PFSK-1 (cell line): Measurements from ENCODE around the gene TIAM1.

Source experiments
- FOXP2 ChIP-seq: optimal IDR thresholded peaks from 2 replicates; pipeline ENCODE3; 2011; ENCODE audit warnings: borderline replicate concordance, control low read depth, inconsistent platforms; ENCODE audit not compliant: insufficient read depth; ENCODE audit errors: extremely low read length, extremely low read depth
- POLR2AphosphoS5 ChIP-seq: IDR thresholded peaks from 2 replicates; pipeline ENCODE4 v1.6.1; 2012; ENCODE audit warnings: low read depth, mild to moderate bottlenecking, control low read depth, low read length, moderate library complexity
- SIN3A ChIP-seq: IDR thresholded peaks from 2 replicates; pipeline ENCODE4 v1.6.1; 2012; ENCODE audit warnings: mild to moderate bottlenecking, low read length, moderate library complexity, borderline replicate concordance; ENCODE audit not compliant: insufficient read depth
- TAF1 ChIP-seq: IDR thresholded peaks from 2 replicates; pipeline ENCODE4 v1.6.1; 2012; ENCODE audit warnings: low read length, control low read depth, borderline replicate concordance; ENCODE audit not compliant: insufficient read depth
- TF ChIP-seq, protein P1 (sequence below), 2 experiments: IDR thresholded peaks; 2 replicates each; pipeline versions ENCODE4 v1.6.1 to v1.8.0; 2011 to 2012; ENCODE audit warnings: low read depth in 2 of 2, low read length in 2 of 2, control low read depth in 1 of 2, inconsistent platforms in 1 of 2, mild to moderate bottlenecking in 1 of 2, moderate library complexity in 1 of 2; ENCODE audit not compliant: insufficient read depth in 1 of 2

The TIAM1 gene

DNA sequence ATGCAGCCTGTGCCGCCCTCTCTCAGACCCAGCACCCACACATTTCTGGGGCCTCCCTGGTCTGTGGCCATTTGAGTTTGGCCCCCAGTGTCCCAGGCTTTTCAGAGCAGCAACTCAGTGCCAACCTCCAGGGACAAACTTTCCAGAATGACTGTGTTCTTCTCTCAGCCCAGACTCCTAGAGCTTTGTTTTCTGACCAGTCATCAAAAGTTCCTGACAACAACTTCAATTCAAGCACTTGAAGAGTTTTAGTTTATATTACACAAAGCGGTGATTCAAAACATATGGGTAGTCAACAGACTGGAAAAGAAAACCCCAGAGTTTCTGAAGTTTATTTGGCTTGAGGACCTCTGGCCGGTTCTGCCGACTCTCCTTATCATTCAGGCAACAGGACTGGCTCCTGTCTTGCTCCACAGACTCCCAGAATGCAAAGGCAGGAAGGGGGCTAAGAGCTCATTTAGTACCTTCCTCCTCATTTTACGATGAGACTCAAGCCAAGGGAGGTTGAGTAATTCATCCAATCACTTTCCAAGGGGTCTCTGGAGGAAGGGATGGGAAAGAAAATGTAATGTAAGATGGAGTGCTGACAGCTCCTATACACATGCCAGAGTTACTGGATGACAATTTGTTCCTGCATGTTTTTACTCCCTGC, 27.0 kb upstream of the TIAM1 start:
- no peak for TF ChIP-seq FOXP2
- no peak for TF ChIP-seq POLR2AphosphoS5
- TF ChIP-seq TAF1 = no peak
- TF ChIP-seq, protein P1, sequence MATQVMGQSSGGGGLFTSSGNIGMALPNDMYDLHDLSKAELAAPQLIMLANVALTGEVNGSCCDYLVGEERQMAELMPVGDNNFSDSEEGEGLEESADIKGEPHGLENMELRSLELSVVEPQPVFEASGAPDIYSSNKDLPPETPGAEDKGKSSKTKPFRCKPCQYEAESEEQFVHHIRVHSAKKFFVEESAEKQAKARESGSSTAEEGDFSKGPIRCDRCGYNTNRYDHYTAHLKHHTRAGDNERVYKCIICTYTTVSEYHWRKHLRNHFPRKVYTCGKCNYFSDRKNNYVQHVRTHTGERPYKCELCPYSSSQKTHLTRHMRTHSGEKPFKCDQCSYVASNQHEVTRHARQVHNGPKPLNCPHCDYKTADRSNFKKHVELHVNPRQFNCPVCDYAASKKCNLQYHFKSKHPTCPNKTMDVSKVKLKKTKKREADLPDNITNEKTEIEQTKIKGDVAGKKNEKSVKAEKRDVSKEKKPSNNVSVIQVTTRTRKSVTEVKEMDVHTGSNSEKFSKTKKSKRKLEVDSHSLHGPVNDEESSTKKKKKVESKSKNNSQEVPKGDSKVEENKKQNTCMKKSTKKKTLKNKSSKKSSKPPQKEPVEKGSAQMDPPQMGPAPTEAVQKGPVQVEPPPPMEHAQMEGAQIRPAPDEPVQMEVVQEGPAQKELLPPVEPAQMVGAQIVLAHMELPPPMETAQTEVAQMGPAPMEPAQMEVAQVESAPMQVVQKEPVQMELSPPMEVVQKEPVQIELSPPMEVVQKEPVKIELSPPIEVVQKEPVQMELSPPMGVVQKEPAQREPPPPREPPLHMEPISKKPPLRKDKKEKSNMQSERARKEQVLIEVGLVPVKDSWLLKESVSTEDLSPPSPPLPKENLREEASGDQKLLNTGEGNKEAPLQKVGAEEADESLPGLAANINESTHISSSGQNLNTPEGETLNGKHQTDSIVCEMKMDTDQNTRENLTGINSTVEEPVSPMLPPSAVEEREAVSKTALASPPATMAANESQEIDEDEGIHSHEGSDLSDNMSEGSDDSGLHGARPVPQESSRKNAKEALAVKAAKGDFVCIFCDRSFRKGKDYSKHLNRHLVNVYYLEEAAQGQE (IDR thresholded peaks at IDR 0.05; ENCODE audit: insufficient read depth in 1 of 2, low read depth in 2 of 2, low read length in 2 of 2) = no peak
- no peak for TF ChIP-seq SIN3A

DNA sequence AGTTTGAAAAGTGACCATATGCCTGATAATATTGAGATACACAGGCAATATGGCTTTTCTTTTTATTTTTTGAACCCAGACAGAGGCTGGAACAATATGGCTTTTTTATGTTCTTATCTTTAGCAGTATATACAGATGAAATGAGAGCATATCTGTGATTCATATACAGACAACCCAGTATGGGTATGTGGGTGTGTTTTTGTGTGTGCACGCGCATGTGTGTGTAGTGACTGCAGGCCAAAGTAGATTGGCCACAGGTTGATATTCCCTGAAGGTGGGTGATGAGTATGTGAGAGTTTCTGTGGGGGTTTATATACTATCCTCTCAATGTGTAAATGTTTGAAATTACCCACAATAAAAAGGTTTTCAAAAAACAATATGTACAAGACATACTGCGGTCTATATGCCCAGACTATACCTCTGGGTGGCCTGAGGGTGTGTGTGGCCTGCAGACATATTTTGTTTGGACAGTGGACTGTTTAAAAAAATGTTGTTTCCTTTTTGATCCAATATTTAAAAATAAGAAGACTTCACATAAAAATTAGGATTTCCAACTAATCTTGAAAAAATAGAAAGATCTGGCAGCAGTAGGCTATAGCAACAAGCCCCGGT, 26.3 kb upstream of the TIAM1 start:
- TF ChIP-seq SIN3A (no peak), FOXP2 (no peak)
- TF ChIP-seq, protein P1 (IDR thresholded peaks at IDR 0.05; ENCODE audit: insufficient read depth in 1 of 2, low read depth in 2 of 2, low read length in 2 of 2) = no peak

DNA sequence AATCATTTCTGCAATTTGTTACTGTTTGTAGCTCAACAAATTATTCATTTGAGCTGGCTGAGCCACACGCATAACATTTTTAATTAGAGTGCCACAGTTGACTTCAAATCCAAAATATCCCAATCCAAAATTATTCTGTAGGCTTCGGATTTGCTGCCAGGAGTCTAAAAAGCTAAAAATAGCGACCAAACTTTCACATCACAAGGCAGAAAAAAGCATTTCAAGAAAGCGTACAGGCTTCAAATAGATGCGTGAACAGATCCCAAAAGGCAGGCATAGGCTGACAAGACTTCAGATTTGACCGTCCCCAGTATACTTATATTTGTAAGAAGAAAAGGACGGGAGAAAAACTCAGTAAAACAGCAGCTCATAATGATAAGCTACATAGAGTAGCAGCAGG, 24.3 kb upstream of the TIAM1 start:
- TF ChIP-seq TAF1 (no peak), SIN3A (no peak), POLR2AphosphoS5 (no peak), FOXP2 (no peak)
- TF ChIP-seq, protein P1 (IDR thresholded peaks at IDR 0.05; ENCODE audit: insufficient read depth in 1 of 2, low read depth in 2 of 2, low read length in 2 of 2) = no peak

DNA sequence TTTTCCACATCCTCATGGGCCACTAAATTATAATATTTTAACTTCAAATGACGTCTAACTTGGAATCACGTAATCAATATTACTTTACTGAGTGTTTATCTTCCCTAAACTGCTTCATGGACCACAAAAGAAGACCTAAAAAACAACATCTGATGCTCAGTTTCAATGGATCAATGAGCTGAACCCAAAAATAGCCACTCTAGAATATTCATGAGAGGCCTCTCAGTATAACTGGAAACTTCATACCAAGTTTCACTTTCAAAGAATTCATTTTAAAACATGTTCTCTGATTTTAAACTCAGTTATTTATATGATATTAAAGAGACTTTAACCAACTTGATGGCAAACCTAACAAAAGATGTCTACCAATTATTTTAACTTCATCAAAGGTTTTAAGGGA, 23.7 kb upstream of the TIAM1 start:
- TF ChIP-seq FOXP2 (no peak), POLR2AphosphoS5 (no peak), TAF1 (no peak)
- TF ChIP-seq, protein P1 (IDR thresholded peaks at IDR 0.05; ENCODE audit: insufficient read depth in 1 of 2, low read depth in 2 of 2, low read length in 2 of 2) = no peak

DNA sequence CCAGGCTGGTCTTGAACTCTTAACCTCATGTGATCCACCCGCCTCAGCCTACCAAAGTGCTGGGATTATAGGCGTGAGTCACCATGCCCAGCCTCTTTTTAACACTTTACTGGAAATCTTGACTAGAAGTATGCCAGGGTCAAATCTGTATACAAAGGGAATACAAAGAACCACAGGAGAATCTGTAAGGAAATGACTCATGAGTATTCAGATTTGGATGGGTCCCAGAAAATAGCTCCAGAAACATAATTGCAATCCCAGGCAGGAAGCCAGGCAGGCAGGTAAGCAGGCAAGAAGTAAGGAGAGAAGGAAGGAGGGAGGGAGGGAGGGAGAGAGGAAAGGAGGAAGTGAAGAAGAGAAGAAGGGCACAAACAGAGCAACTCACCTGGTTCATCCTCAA, 22.8 kb upstream of the TIAM1 start:
- TF ChIP-seq FOXP2 (no peak), TAF1 (no peak), POLR2AphosphoS5 (no peak), SIN3A (no peak)
- TF ChIP-seq, protein P1 (IDR thresholded peaks at IDR 0.05; ENCODE audit: insufficient read depth in 1 of 2, low read depth in 2 of 2, low read length in 2 of 2) = no peak
